ENCODE measurements around the gene RERE.

GRCh38 chr1:8465692-8466091 lies 351.7 kb downstream of the RERE start:
- TF ChIP-seq REST (tag by site-specific recombination; IDR thresholded peaks at IDR 0.05) (no peak), ZNF548 (tag by site-specific recombination; IDR thresholded peaks at IDR 0.05) (no peak), ZNF239 (tag by site-specific recombination; IDR thresholded peaks at IDR 0.05) (no peak), ZNF837 (tag by site-specific recombination; IDR thresholded peaks at IDR 0.05) (no peak), ZFP3 (tag by site-specific recombination; IDR thresholded peaks at IDR 0.05; ENCODE audit: low read depth) (no peak), ZBTB49 (tag by site-specific recombination; IDR thresholded peaks at IDR 0.05; ENCODE audit: low read depth) (no peak), SETDB1 (IDR thresholded peaks at IDR 0.05; ENCODE audit: insufficient read length, low read length) (no peak)
- TF ChIP-seq, protein P1, sequence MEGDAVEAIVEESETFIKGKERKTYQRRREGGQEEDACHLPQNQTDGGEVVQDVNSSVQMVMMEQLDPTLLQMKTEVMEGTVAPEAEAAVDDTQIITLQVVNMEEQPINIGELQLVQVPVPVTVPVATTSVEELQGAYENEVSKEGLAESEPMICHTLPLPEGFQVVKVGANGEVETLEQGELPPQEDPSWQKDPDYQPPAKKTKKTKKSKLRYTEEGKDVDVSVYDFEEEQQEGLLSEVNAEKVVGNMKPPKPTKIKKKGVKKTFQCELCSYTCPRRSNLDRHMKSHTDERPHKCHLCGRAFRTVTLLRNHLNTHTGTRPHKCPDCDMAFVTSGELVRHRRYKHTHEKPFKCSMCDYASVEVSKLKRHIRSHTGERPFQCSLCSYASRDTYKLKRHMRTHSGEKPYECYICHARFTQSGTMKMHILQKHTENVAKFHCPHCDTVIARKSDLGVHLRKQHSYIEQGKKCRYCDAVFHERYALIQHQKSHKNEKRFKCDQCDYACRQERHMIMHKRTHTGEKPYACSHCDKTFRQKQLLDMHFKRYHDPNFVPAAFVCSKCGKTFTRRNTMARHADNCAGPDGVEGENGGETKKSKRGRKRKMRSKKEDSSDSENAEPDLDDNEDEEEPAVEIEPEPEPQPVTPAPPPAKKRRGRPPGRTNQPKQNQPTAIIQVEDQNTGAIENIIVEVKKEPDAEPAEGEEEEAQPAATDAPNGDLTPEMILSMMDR (tag by site-specific recombination; IDR thresholded peaks at IDR 0.05) = no peak

All from HEK293 (cell line).